Stimulated activated naive CD8-positive, alpha-beta T cell treated with anti-CD3 and anti-CD28 coated beads, Interleukin-15, Interleukin-2, amounts not matched to agents 100 U/mL and 50 U/mL, for 24 hours (primary cell): ENCODE data around the gene ITPKB.
"Not testable (repeated sequence)": the region's sequence is repeated elsewhere in the genome, so short reads cannot be mapped to it uniquely, and the experiment has no call there.

ENCODE experiments used
- ATAC-seq: fragments of 150-1000 bp; cut with Tn5 transposase; one replicate; pipeline ENCODE4 v1.10.0; 2021
- DNase-seq: peaks from one replicate; pipeline ENCODE4 v3.0.0; 2021

The ITPKB gene

DNA sequence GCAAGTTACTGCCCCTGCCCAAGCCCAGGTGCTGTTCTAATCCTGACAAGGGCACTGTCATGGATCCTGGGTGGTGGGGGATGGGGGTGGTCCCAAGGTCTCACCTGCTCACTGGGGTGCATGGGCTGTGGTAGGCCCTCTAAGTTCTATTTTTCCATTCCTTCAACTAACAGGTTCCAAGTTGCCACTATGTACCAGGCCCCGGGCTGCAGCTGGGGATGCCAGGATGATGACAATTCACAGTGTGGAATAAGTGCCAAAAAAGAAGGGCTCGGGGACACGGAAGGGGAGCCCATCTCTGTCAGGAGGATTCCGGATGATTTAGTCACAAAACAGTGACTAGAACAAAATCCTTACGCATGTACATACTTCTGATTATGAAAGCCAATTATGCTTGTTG lies 114.6 kb downstream of the ITPKB start:
- DNase-seq = no peak
- no peak for ATAC-seq

- ATAC-seq = no peak
- no peak for DNase-seq
These were observed 117.1 kb downstream of the ITPKB start for GRCh38 chr1:226622012-226622411.

DNA sequence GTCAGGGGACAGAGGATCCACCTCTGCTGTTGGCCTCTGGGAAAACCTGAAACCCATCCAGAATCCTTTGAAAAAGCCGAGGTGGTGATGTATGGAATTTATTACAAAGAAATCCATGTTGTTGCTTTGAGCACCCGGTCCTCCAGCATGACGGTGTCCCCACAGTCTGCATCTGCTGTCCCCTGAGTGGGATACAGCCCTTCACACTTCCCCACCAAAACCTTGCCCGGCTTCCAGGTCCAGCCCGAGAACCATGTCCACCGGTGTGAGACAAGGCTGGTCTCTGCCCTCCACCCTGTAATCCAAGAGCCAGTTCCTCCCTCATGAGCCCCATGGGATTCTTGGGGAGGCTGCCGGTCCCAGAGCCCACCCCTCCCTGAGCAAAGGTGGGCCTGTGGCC lies 120.1 kb downstream of the ITPKB start:
- DNase-seq = no peak
- no peak for ATAC-seq

DNA sequence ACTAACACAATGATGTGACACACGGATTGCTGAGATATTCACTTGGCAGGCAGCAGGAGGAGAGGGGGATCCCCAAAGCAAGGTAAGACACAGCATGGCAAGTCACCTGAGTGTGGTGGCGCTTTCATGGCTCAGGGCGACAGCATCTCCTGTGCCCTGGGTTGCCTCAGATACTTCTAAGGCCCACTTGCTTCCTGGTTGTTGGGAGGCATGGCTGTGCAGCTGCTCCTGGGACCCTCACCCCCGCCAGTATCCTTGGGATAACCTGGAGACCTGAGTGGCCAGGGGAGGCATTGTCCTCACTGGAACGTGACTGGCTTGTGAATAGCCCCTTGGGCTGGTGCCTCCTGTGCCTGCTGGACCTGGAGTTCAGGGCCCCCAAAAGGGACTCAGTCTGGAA lies 120.7 kb downstream of the ITPKB start:
- no peak for DNase-seq
- ATAC-seq = no peak

DNA sequence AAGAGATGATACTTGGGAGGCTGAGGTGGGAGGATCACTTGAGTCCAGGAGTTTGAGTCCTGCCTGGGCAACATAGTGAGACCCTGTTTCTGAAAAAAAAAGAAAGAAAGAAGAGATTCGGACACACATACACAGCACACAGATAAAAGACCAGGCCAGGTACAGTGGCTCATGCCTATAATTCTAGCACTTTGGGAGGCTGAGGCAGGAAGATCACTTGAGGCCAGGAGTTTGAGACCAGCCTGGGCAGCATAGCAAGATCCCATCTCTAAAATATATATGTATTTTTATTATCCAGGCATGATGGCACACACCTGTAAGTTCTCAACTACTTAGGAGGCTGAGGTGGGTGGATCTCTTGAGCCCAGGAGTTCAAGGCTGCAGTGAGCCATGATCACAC lies 121.4 kb downstream of the ITPKB start:
- not testable (repeated sequence) for DNase-seq, ATAC-seq

- ATAC-seq (no peak), DNase-seq (no peak)
These were observed 122.0 kb downstream of the ITPKB start for GRCh38 chr1:226617109-226617508.

DNA sequence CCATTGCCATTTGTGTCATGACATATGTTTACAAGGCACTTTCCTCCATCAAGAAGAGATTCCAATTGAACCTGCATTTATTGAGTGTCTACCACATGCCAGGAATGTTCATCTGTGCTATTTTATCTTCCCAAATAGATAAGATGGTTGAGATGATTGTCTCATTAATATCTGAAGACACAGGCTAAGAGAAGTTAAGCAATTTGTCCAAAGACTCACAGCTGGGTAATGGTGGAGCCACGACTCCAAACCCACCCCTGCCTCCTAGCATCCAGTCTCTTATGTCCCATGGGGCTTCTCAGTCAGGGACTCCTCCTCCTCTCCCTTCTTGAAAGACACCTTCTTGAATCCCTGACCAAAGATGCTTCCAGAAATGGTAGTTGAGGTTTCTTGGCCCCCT lies 122.4 kb downstream of the ITPKB start:
- DNase-seq (no peak), ATAC-seq (no peak)

- DNase-seq = no peak
- ATAC-seq = no peak
These were observed 123.2 kb downstream of the ITPKB start for GRCh38 chr1:226615876-226616275.

- ATAC-seq = not testable (repeated sequence)
These were observed 127.1 kb downstream of the ITPKB start for GRCh38 chr1:226611980-226612379.

GRCh38 chr1:226611301-226611700 lies 127.8 kb downstream of the ITPKB start:
- ATAC-seq (no peak), DNase-seq (no peak)

More at GRCh38 chr1:226611980-226612379, 127.1 kb downstream of the ITPKB start:
- DNase-seq = not testable (repeated sequence)

GRCh38 chr1:226610671-226611070 lies 128.4 kb downstream of the ITPKB start:
- no peak for ATAC-seq
- no peak for DNase-seq

DNA sequence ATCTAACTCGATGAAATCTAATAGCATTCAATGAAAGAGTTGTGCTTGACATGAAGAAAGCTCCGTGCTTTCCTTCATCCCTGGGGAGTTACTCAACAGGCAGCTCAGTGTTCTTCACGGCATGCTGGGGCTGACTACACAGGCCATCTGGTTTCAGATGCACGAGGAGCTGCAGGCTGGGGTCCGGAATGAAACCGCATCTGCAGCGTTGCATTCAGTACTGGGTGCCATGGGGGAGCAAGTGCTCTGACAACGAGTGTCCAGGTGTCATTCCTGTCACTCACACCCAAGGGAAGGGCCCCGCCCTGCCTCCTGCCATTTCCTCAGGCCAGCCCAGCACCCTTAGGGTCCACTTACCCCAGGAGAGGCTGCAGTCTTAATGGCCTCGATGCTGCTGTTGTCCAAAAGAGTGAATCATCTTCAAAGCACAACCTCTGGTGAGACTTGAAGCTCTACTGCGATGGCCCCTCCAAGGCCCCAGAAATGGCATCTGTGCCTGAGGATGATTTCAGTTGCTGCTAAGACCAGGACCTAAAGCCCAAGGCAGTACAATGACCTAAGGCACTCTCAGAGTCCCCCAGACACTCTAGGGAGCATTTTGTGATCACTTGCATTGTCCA lies 129.1 kb downstream of the ITPKB start:
- DNase-seq (no peak), ATAC-seq (no peak)

GRCh38 chr1:226608699-226609505 lies 130.2 kb downstream of the ITPKB start:
- DNase-seq = peak; percentile 77
- ATAC-seq = peak; percentile 73

GRCh38 chr1:226607821-226608220 lies 131.3 kb downstream of the ITPKB start:
- DNase-seq (no peak), ATAC-seq (no peak)

- ATAC-seq (no peak), DNase-seq (no peak)
These were observed 131.8 kb downstream of the ITPKB start for GRCh38 chr1:226607268-226607660.

GRCh38 chr1:226606311-226607267 lies 132.5 kb downstream of the ITPKB start:
- no peak for DNase-seq
- ATAC-seq = peak; percentile 12

- DNase-seq = no peak
- no peak for ATAC-seq
These were observed 133.6 kb downstream of the ITPKB start for GRCh38 chr1:226605318-226605950.

DNA sequence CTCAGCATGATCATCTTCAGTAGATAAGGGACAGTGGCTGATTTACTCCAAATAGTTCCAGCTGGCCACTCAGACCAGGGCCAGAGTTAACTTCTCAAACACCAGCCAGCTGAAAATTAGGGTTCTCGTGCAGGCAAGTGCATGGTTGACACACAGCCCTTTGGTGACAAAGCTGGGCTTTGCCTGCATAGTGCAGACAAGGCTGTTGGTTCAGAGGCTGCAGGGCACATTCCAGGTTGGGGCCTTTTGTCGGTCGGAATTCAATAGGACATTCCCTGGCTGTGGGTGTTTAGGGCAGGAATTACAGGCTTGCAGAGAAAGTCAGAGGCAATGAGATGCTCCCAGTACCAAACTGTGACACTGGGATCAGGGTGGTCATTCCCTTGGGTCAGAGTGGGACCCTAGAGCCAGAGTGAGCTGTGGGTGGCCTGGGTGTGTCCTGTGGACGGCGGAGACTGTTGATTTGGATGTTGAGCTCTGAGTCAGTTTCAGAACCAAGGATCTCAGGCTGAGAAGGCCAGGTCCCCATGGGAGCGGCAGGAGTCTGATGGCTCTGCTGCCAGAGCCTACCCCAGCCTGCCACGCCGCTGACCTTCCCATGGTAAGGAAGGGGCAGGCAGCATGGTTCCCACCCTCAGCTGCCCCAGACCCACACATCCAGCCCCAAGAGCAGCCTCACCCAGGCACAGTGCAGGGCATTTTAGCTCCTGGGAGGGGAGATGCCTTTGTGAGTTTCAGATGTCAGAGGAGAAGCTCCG lies 134.3 kb downstream of the ITPKB start:
- ATAC-seq = no peak
- DNase-seq = no peak

DNA sequence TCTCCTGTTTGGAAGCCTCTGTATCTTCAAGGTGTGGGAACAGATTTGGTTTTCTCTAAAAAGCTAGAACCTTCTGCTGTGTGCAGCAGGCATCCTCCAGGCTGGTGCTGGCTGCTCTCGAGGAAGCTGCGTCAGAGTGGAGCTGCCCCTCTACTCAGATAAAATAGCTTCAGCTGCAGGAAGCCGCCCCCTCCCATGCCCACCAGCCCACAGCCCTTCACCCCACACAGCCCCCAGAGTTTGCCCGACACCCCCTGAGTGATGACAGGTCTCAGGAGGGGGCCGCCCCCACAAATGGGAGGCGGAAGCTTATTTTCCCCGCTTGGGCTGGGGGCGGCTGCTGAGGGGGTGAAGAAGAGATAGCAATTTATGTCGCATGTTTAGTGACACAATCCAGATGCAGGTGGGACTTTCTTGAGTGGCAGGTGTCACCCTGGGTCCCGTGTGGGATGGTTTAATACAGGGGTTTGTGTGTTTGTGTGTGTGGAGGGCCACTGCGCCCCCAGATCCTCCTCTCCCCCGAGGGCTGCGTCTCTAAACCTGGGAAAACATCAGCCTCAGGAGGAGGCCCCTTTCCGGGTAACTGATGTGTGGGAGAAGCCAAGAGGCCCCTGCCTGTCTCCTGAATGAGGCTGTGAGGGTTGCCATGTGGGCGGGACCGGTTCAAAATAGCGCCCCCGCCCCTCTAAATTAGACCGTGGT lies 135.1 kb downstream of the ITPKB start:
- no peak for DNase-seq
- ATAC-seq = no peak

DNA sequence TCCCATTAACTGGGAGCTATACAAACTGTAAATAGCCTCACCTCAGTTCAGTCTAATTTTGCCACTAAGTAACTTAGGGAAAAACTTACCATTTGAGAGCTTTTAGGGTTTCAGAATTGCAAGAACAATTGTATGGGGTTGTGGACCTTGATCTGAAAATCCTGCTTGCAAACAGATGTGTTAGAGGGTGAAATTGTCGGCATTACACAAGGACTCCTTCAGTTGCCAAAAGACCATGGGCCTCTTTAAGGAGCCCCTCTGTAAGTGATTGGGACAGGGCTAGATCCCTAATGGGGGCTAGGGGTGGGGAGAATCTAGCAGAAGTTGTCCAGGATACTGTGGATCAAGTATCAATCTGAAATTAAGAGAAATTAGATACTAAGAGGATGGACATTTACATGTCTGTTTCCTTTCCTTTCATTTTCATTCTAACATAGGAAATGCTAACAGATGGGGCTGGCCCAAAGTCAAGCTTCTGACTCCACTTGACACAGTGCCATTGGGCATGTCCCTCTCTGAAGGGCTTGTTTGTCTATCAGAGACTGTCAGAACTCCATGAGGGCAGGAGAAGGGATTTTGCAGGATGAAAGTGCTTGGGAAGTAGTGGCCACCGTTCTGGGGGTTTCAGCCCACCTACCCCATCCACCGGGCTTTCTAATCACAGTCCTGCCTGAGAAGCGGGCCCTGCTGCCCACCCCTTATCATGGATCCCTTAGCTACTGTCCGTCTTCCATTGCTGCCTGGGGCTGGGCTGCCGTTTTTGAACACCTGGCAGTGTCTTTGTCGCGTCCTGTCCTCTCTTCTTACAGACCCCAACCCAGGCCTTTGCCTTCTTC lies 135.8 kb downstream of the ITPKB start:
- no peak for ATAC-seq
- no peak for DNase-seq
